Coronary artery (tissue), 2 donors: Measurements from ENCODE around the gene TRIP13.

Experiments used
- DNase-seq: peaks from one replicate; pipeline ENCODE4 v3.0.0-alpha.2; 2017; ENCODE audit warnings: low spot score
- H3K27ac ChIP-seq, 2 donors: fragments of 200-600 bp; sonication (generic); one replicate each; pipeline ENCODE4 v1.5.1; 2016 to 2019
- H3K4me3 ChIP-seq: fragments of 200-600 bp; sonication (generic); 2 replicates; pipeline ENCODE4 v1.5.1; 2016; ENCODE audit warnings: mild to moderate bottlenecking, moderate library complexity
- TF ChIP-seq, protein P1 (sequence below): fragments of 200-600 bp; sonication (generic); IDR thresholded peaks from one replicate; pipeline ENCODE4 v1.5.1; 2019; ENCODE audit warnings: antibody characterized with exemption

Gene TRIP13

DNA sequence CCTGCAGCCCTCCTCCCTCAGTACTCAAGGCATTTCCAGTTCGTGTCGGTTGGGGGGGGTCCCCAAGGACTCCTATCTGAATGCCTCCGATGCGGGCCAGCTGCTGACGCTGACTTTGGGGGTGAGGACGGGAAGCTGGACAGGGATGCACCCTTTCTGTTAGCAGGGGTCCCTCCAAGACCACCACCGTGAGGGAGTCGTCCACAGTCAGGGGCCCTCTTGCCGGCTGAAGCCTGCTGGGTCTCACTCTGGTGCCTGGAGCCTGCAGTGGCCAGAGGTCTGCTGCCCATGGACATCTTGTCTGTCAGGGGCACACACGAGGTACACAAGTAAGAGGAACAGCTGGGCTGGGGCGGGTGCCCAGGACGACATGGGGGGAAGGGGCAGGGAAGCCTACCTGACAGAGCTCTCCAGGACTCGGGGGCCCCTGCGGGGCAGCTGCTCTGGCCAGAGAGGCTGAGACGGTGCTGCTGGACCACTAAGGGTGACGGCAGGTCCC is 32.8 kb upstream of the TRIP13 start:
- TF ChIP-seq, protein P1, sequence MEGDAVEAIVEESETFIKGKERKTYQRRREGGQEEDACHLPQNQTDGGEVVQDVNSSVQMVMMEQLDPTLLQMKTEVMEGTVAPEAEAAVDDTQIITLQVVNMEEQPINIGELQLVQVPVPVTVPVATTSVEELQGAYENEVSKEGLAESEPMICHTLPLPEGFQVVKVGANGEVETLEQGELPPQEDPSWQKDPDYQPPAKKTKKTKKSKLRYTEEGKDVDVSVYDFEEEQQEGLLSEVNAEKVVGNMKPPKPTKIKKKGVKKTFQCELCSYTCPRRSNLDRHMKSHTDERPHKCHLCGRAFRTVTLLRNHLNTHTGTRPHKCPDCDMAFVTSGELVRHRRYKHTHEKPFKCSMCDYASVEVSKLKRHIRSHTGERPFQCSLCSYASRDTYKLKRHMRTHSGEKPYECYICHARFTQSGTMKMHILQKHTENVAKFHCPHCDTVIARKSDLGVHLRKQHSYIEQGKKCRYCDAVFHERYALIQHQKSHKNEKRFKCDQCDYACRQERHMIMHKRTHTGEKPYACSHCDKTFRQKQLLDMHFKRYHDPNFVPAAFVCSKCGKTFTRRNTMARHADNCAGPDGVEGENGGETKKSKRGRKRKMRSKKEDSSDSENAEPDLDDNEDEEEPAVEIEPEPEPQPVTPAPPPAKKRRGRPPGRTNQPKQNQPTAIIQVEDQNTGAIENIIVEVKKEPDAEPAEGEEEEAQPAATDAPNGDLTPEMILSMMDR = no peak
- Histone ChIP-seq H3K27ac (no peak overlapping the region), H3K4me3 (no peak overlapping the region)
- no peak for DNase-seq

DNA sequence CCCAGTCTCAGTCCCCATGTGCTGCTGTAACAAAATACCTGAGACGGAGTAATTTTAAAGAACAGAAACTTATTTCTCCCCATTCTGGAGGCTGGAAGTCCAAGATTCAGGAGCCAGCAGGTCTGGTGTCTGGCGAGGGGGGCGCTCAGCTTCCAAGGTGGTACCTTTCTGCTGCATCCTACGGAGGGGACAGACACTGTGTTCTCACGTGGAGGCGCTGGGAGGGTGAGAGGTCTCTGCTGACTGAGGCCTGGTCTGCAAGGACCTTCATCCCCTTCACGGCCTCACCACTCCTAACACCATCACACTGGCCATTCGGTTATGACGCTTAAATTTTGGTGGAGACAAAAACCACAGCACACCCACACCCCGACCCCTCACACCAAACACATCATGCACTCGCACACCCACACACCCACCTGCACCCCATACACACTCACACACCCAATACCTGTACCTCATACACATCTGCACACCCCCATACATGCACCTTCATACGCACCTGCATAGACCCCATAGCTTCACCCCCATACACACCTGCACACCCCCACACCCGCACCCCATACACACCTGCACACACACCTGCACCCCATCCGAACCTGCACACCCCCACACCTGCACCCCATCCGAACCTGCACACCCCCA is 32.1 kb upstream of the TRIP13 start:
- DNase-seq = no peak
- H3K4me3 ChIP-seq = no peak overlapping the region
- H3K27ac ChIP-seq = no peak overlapping the region
- TF ChIP-seq, protein P1 = no peak

DNA sequence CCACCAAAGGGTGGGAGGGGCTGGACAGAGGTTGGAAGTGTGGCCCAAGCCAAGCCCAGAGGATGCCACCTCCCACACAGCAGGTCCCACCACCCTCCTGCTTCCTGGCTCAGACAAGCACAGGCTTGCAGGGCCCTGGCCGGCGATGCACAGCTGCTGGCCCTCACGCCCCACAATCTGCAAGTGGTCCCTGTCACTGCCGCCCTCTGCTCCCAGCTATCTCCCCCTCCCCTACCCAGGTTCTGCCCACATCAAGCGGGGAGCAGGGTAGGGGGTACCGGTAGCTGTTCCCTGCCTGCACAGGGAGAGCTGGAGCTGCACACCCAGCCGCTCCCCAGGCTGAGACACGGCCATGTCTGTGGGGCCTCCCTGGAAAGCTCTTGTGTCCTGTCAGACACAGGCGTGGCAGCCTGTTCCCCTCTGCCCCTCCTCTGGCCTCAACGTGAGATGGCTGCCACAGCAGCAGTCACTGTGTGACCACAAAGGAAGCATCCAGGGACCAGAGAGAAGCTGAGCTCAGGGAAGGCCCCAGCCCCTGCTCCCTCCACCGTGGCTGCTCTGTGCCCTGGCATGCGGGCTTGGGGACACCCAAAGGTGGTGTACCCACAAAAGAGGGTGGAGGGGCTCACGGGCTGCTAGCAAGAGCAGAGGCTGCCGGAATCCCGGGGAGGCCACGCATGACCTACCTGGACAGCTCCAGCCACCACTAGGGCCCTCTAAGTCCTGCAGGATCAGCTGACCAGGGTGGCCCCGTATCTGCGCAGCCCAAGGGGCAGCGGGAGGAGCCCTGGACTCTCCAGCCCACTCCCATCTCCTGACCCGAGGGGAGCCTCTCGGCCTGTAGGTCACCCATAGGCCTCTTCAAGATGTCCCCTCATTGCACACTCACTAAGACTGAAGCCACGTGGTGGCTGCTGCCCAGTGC is 31.0 kb upstream of the TRIP13 start:
- no peak for DNase-seq
- Histone ChIP-seq H3K4me3 (no peak overlapping the region), H3K27ac (no peak overlapping the region)
- TF ChIP-seq, protein P1 = no peak

DNA sequence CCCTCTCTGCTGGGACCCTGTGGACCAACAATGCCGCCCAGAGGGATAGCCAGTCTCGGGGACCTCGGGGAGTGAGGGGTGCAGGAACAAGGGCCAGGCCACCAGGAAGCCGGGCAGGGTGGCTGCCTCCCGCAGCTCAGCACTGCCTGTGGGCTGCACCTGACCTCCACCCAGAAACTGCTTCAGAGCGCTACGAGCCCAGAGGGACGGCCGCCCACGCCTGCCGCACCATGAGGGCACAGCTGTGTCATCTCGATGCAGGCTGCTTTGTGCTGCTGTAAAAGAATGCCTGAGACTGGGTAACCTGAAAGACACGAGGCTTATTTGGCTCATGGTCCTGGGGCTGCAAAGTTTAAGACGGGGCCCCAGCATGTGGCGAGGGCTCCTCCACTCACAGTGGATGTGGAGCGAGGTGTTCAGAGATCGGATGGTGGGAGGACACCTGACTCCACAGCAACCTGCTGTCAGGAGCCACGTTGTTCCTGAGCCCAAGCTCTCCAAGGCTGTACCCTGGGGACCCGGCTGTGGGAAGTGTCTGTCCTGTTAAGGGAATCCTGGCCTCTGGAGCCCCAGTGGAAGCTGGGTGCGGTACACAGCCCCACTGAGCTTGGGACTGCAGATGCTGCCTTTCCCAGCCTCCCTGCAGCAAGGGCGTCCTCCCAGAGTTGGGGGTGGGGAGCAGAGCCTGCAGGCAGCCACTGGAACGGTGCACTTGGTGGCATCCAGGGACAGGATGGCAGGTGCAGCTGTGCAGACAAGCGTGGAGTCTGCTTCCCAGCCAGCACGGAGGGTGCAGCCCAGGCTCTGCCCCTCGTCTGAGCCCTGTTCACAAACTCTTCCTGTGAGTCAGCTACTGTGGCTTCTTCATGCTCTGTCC is 30.1 kb upstream of the TRIP13 start:
- Histone ChIP-seq H3K4me3 (no peak overlapping the region), H3K27ac (no peak overlapping the region)
- DNase-seq = no peak
- TF ChIP-seq, protein P1 = no peak

DNA sequence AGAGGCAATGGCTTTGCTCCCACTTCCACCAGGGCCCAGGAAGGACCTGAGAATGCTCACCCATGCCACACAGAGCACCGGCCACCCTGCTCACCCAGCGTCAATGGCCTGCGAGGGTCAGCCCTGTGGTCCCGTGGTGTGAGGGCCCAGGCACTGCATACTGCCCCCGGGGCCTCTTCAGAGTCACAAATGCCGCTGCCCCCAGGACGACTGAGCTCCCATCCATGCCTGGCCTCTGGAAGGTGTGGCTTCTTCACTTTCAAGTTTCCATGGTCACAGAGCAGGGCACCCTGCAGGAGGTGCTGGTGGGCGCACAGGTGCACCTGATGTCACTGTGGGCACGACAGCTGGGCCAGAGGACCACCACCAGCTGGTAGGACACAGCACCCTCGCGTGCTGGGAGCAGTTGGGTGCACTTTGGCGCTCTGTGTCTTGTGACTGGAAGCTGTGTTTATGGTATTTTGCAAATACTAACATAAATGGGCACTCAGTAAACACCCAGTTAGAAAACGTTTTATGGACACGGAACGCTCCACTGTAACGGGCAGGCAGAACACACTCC is 29.4 kb upstream of the TRIP13 start:
- TF ChIP-seq, protein P1 = no peak
- Histone ChIP-seq H3K27ac (no peak overlapping the region), H3K4me3 (no peak overlapping the region)
- DNase-seq = no peak

- no peak for DNase-seq
- H3K27ac ChIP-seq = no peak overlapping the region
- TF ChIP-seq, protein P1 = no peak
- H3K4me3 ChIP-seq = no peak overlapping the region
Observed at GRCh38 chr5:864492-865167, 28.1 kb upstream of the TRIP13 start.
